Testis (tissue), 2 donors: Measurements from ENCODE around the gene PLXNB1.

ENCODE experiments used
- POLR2A ChIP-seq: fragments of 450-650 bp; IDR thresholded peaks from one replicate; pipeline ENCODE4 v1.6.1; 2017; ENCODE audit warnings: antibody characterized with exemption, mild to moderate bottlenecking, moderate library complexity
- TF ChIP-seq, protein P1 (sequence below), 3 experiments: fragments of 450-650 bp in 2 of 3; fragments of 200-600 bp in 1 of 3; sonication (generic) in 1 of 3; IDR thresholded peaks; one replicate each; pipeline ENCODE4 v1.5.1; 2016 to 2019; ENCODE audit warnings: antibody characterized with exemption in 3 of 3, mild to moderate bottlenecking in 2 of 3, moderate library complexity in 1 of 3

DNA sequence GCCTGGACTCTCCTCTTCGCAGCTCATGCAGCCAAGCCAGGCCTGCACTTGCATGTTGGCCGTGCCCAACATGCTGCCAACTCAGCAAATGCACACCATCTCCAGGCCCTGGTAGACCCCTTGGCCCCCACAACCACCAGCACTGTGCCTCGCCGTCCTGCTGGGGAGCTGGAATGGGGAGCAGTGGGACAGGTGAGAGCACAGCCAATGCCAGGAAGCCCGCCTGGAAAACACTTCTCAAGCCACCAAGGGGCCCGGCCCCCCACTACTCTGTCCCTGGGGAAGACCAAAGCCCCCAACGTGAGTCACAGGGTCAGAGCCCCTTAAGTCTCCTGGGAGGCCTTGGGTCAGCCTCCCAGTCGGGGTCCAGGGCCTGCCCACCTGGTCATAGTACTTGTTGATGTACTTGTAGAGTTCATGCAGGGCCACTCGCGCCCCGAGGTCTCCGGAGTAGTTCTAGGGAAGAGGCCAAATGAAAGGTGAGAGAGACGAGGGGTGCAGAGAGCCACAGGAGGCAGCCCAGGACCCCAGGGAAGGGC, 24.5 kb downstream of the PLXNB1 start:
- no peak for TF ChIP-seq POLR2A
- TF ChIP-seq, protein P1, sequence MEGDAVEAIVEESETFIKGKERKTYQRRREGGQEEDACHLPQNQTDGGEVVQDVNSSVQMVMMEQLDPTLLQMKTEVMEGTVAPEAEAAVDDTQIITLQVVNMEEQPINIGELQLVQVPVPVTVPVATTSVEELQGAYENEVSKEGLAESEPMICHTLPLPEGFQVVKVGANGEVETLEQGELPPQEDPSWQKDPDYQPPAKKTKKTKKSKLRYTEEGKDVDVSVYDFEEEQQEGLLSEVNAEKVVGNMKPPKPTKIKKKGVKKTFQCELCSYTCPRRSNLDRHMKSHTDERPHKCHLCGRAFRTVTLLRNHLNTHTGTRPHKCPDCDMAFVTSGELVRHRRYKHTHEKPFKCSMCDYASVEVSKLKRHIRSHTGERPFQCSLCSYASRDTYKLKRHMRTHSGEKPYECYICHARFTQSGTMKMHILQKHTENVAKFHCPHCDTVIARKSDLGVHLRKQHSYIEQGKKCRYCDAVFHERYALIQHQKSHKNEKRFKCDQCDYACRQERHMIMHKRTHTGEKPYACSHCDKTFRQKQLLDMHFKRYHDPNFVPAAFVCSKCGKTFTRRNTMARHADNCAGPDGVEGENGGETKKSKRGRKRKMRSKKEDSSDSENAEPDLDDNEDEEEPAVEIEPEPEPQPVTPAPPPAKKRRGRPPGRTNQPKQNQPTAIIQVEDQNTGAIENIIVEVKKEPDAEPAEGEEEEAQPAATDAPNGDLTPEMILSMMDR (IDR thresholded peaks at IDR 0.05), result no peak
